Measurements from ENCODE around the gene MYO1E.
A peak's percentile ranks its signal among the peaks of the same experiment; 100 is the strongest.

The MYO1E gene

GRCh38 chr15:59259137-59259943 is 113.3 kb downstream of the MYO1E start:
- no peak for DNase-seq (ENCODE audit: low read depth)

- no peak for DNase-seq (ENCODE audit: low read depth)
These were observed 114.4 kb downstream of the MYO1E start for GRCh38 chr15:59258317-59258716.

- DNase-seq (ENCODE audit: low read depth): no peak
These were observed 115.5 kb downstream of the MYO1E start for GRCh38 chr15:59257140-59257539.

GRCh38 chr15:59256482-59256881 is 116.2 kb downstream of the MYO1E start:
- DNase-seq (ENCODE audit: low read depth): no peak

GRCh38 chr15:59255680-59256336 is 116.9 kb downstream of the MYO1E start:
- DNase-seq (ENCODE audit: low read depth): no peak

GRCh38 chr15:59252137-59252536 is 120.5 kb downstream of the MYO1E start:
- DNase-seq (ENCODE audit: low read depth): no peak

GRCh38 chr15:59251001-59251845 is 121.4 kb downstream of the MYO1E start:
- no peak for DNase-seq (ENCODE audit: low read depth)

GRCh38 chr15:59250249-59250648 is 122.4 kb downstream of the MYO1E start:
- DNase-seq (ENCODE audit: low read depth): no peak

- DNase-seq (ENCODE audit: low read depth): no peak
These were observed 122.9 kb downstream of the MYO1E start for GRCh38 chr15:59249816-59250215.

GRCh38 chr15:59247364-59247763 is 125.3 kb downstream of the MYO1E start:
- peak; percentile 56 for DNase-seq (ENCODE audit: low read depth)

- no peak for DNase-seq (ENCODE audit: low read depth)
These were observed 127.1 kb downstream of the MYO1E start for GRCh38 chr15:59245559-59245958.

- DNase-seq (ENCODE audit: low read depth): no peak
These were observed 128.3 kb downstream of the MYO1E start for GRCh38 chr15:59244337-59244736.

GRCh38 chr15:59243622-59244021 is 129.0 kb downstream of the MYO1E start:
- no peak for DNase-seq (ENCODE audit: low read depth)

- no peak for DNase-seq (ENCODE audit: low read depth)
These were observed 130.0 kb downstream of the MYO1E start for GRCh38 chr15:59242649-59243048.

GRCh38 chr15:59240036-59240435 is 132.6 kb downstream of the MYO1E start:
- no peak for DNase-seq (ENCODE audit: low read depth)

GRCh38 chr15:59237924-59238331 is 134.7 kb downstream of the MYO1E start:
- DNase-seq (ENCODE audit: low read depth): no peak

GRCh38 chr15:59237119-59237855 is 135.4 kb downstream of the MYO1E start:
- DNase-seq (ENCODE audit: low read depth): no peak

- DNase-seq (ENCODE audit: low read depth): no peak
These were observed 136.3 kb downstream of the MYO1E start for GRCh38 chr15:59236394-59236793.

- DNase-seq (ENCODE audit: low read depth): peak; percentile 66
These were observed 140.2 kb downstream of the MYO1E start for GRCh38 chr15:59232476-59232875.

GRCh38 chr15:59230531-59231055 is 142.1 kb downstream of the MYO1E start:
- no peak for DNase-seq (ENCODE audit: low read depth)

GRCh38 chr15:59229453-59229852 is 143.2 kb downstream of the MYO1E start:
- DNase-seq (ENCODE audit: low read depth): no peak

GRCh38 chr15:59229015-59229414 is 143.7 kb downstream of the MYO1E start:
- DNase-seq (ENCODE audit: low read depth): no peak

Data from GM04504 (cell line).